ENCODE results near the gene MOB3C.

MOB3C gene

GRCh38 chr1:46617833-46618232 lies 1.2 kb upstream of the MOB3C start:
- DNase-seq = no peak
- no peak overlapping the region for H3K27ac Mint-ChIP-seq
- H3K4me1 Mint-ChIP-seq = peaks cover 40% of the 10 kb centered on the region
- no peaks in the 10 kb centered on the region for H3K9me3 Mint-ChIP-seq
- no peaks in the 10 kb centered on the region for H3K36me3 Mint-ChIP-seq (ENCODE audit: low read depth)
- H3K4me3 Mint-ChIP-seq = peak overlapping the region; percentile 86
- H3K27me3 Mint-ChIP-seq (ENCODE audit: low read depth, poor library complexity) = peaks cover 50% of the 10 kb centered on the region
- TF ChIP-seq CTCF (IDR thresholded peaks at IDR 0.05) = no peak

- Mint-ChIP-seq H3K9me3 (no peaks in the 10 kb centered on the region), H3K4me1 (peaks cover 40% of the 10 kb centered on the region), H3K36me3 (ENCODE audit: low read depth) (no peaks in the 10 kb centered on the region), H3K27ac (no peak overlapping the region), H3K27me3 (ENCODE audit: low read depth, poor library complexity) (peaks cover 50% of the 10 kb centered on the region), H3K4me3 (peak overlapping the region; percentile 86)
- DNase-seq = no peak
- TF ChIP-seq CTCF (IDR thresholded peaks at IDR 0.05) = no peak
Observed at GRCh38 chr1:46617108-46617800, 643 bp upstream of the MOB3C start.

- Mint-ChIP-seq H3K27ac (no peak overlapping the region), H3K9me3 (no peaks in the 10 kb centered on the region), H3K36me3 (ENCODE audit: low read depth) (no peaks in the 10 kb centered on the region), H3K4me1 (peaks cover 40% of the 10 kb centered on the region), H3K27me3 (ENCODE audit: low read depth, poor library complexity) (peaks cover 44% of the 10 kb centered on the region), H3K4me3 (peak overlapping the region; percentile 86)
- no peak for TF ChIP-seq CTCF (IDR thresholded peaks at IDR 0.05)
- no peak for DNase-seq
Observed at GRCh38 chr1:46615735-46616134, 876 bp downstream of the MOB3C start.

GRCh38 chr1:46615088-46615487 lies 1.5 kb downstream of the MOB3C start:
- DNase-seq = no peak
- H3K36me3 Mint-ChIP-seq (ENCODE audit: low read depth) = no peaks in the 10 kb centered on the region
- H3K9me3 Mint-ChIP-seq = no peaks in the 10 kb centered on the region
- no peak overlapping the region for H3K27ac Mint-ChIP-seq
- peaks cover 41% of the 10 kb centered on the region for H3K27me3 Mint-ChIP-seq (ENCODE audit: low read depth, poor library complexity)
- H3K4me3 Mint-ChIP-seq = peak overlapping the region; percentile 9
- TF ChIP-seq CTCF (IDR thresholded peaks at IDR 0.05) = no peak
- peaks cover 40% of the 10 kb centered on the region for H3K4me1 Mint-ChIP-seq

GRCh38 chr1:46614604-46614984 lies 2.0 kb downstream of the MOB3C start:
- Mint-ChIP-seq H3K9me3 (no peaks in the 10 kb centered on the region), H3K36me3 (ENCODE audit: low read depth) (no peaks in the 10 kb centered on the region), H3K4me1 (peaks cover 45% of the 10 kb centered on the region), H3K4me3 (no peak overlapping the region), H3K27me3 (ENCODE audit: low read depth, poor library complexity) (peaks cover 41% of the 10 kb centered on the region), H3K27ac (no peak overlapping the region)
- no peak for TF ChIP-seq CTCF (IDR thresholded peaks at IDR 0.05)
- no peak for DNase-seq
